Keratinocyte (primary cell): ENCODE measurements around the gene GIPC3. TPM values are rescaled to one million over a fixed set of nuclear protein-coding genes. Genes with fewer than 3 reads are reported as not detected.
A peak's percentile ranks its signal among the peaks of the same experiment; 100 is the strongest.
"Not testable (repeated sequence)": the region's sequence is repeated elsewhere in the genome, so short reads cannot be mapped to it uniquely, and the experiment has no call there.

Source experiments
- DNase-seq: peaks from one replicate; pipeline ENCODE4 v3.0.0-alpha.2; 2011; ENCODE audit warnings: low read depth, missing footprints, low spot score
- FAIRE-seq: peaks from 2 replicates; lab custom pipeline; 2011; peaks lifted over from hg19 to GRCh38; lab: Jason Lieb, UNC
- H2AFZ ChIP-seq: 2 replicates; pipeline ENCODE4 v1.6.0; 2012; ENCODE audit warnings: low read length, control low read depth, inconsistent platforms; ENCODE audit not compliant: control insufficient read depth
- H3K27ac ChIP-seq: 2 replicates; pipeline ENCODE4 v1.5.1; 2011; ENCODE audit warnings: low read length; ENCODE audit not compliant: control insufficient read depth, insufficient read depth
- H3K27me3 ChIP-seq: 3 replicates; pipeline ENCODE4 v1.6.0; 2011; ENCODE audit warnings: low read length; ENCODE audit not compliant: control insufficient read depth, insufficient read depth; ENCODE audit errors: extremely low read depth
- H3K36me3 ChIP-seq, 2 experiments: 2 replicates in 1 of 2; 3 replicates in 1 of 2; pipeline ENCODE4 v1.5.1; 2011; ENCODE audit warnings: low read length in 2 of 2, mild to moderate bottlenecking in 1 of 2; ENCODE audit not compliant: control insufficient read depth in 2 of 2, insufficient read depth in 2 of 2; ENCODE audit errors: extremely low read depth in 1 of 2
- H3K4me1 ChIP-seq: 3 replicates; pipeline ENCODE4 v1.5.1; 2011; ENCODE audit warnings: low read length; ENCODE audit not compliant: control insufficient read depth, insufficient read depth; ENCODE audit errors: extremely low read depth
- H3K4me2 ChIP-seq: 3 replicates; pipeline ENCODE4 v1.6.0; 2011; ENCODE audit warnings: low read depth, low read length; ENCODE audit not compliant: control insufficient read depth, insufficient read depth; ENCODE audit errors: extremely low read depth
- H3K4me3 ChIP-seq, 3 experiments: fragments of 200-600 bp in 1 of 3; sonication (generic) in 1 of 3; 2 replicates in 2 of 3; 3 replicates in 1 of 3; pipeline ENCODE4 v1.5.1; 2011 to 2016; ENCODE audit warnings: low read length in 3 of 3, mild to moderate bottlenecking in 3 of 3, control low read depth in 2 of 3, inconsistent platforms in 1 of 3, low read depth in 1 of 3, mixed read lengths in 1 of 3, mixed run types in 1 of 3, moderate library complexity in 1 of 3; ENCODE audit not compliant: control insufficient read depth in 2 of 3, insufficient read depth in 2 of 3; ENCODE audit errors: extremely low read depth in 1 of 3
- H3K79me2 ChIP-seq: 2 replicates; pipeline ENCODE4 v1.6.0; 2012; ENCODE audit warnings: low read length; ENCODE audit not compliant: control insufficient read depth, insufficient read depth
- H3K9ac ChIP-seq: 3 replicates; pipeline ENCODE4 v1.6.0; 2011; ENCODE audit warnings: low read length; ENCODE audit not compliant: control insufficient read depth, insufficient read depth; ENCODE audit errors: extremely low read depth
- H3K9me1 ChIP-seq: 3 replicates; pipeline ENCODE4 v1.6.0; 2011; ENCODE audit warnings: low read length; ENCODE audit not compliant: control insufficient read depth, insufficient read depth; ENCODE audit errors: extremely low read depth
- H3K9me3 ChIP-seq: 2 replicates; pipeline ENCODE4 v1.5.1; 2012; ENCODE audit warnings: low read depth, low read length; ENCODE audit not compliant: control insufficient read depth
- H4K20me1 ChIP-seq: 3 replicates; pipeline ENCODE4 v1.6.0; 2011; ENCODE audit warnings: low read length; ENCODE audit not compliant: control insufficient read depth, insufficient read depth; ENCODE audit errors: extremely low read depth
- CTCF ChIP-seq, 3 experiments: IDR thresholded peaks in 1 of 3; conservative IDR thresholded peaks in 1 of 3; optimal IDR thresholded peaks in 1 of 3; 2 replicates in 2 of 3; 3 replicates in 1 of 3; pipeline versions ENCODE3 to v1.5.1; 2011; ENCODE audit warnings: low read length in 3 of 3, mild to moderate bottlenecking in 3 of 3, moderate library complexity in 2 of 3, control low read depth in 1 of 3, inconsistent platforms in 1 of 3; ENCODE audit not compliant: insufficient read depth in 2 of 3; ENCODE audit errors: extremely low read depth in 1 of 3
- EZH2 ChIP-seq: IDR thresholded peaks from one replicate; pipeline ENCODE4 v1.6.1; 2012; ENCODE audit warnings: inconsistent platforms, mild to moderate bottlenecking, low read length, moderate library complexity
- dilution Hi-C: fragments of 300-500 bp; cut with MboI; formaldehyde crosslinking; loops from one replicate; pipeline ENCODE4 v1.7.0; 2020; ENCODE audit warnings: low sequenced_read_pairs; ENCODE audit not compliant: extremely low pct_ligation_motif_present
- polyA plus RNA-seq, 5 experiments: library from polyadenylated mRNA; depleted of rRNA in 3 of 5; stranded (reverse) in 3 of 5; stranded (forward) in 1 of 5; unstranded in 1 of 5; fragments of >200 nt; gene quantifications; 1 replicate in 1 of 5; 2 replicates in 3 of 5; 3 replicates in 1 of 5; pipeline versions ENCODE4 v1.2.1 to v1.2.3, GENCODE V29; 2011 to 2012; ENCODE audit warnings: missing spikeins in 2 of 5, low read depth in 1 of 5, low replicate concordance in 1 of 5

GIPC3 gene
- polyA plus RNA-seq, 1 donor (not counting 4 experiments of a cell fraction or from before 2014, with no cell fraction given) = not detected

DNA sequence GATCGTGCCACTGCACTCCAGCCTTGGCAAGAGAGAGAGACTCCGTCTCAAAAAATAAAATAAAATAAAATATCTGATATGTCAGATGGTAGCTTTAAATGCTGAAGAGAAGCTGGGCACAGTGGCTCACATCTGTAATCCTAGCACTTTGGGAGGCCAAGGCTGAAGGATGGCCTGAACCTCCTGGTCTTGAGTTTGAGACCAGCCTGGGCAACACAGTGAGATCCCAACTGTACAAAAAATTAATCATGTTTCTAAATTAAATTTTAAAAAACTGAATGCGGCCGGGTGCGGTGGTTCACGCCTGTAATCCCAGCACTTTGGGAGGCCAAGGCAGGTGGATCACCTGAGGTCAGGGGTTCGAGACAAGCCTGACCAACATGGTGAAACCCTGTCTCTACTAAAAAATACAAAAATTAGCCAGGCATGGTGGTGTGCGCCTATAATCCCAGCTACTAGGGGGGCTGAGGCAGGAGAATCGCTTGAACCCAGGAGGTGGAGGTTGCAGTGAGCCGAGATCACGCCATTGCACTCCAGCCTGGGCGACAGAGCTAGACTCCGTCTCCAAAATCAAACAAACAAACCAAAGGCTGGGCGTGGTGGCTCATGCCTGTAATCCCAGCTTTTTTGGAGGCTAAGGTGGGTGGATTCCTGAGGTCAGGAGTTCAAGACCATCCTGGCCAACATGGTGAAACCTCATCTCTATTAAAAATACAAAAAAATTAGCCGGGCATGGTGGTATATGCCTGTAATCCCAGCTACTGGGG lies 1.1 kb upstream of the GIPC3 start:
- H3K79me2 ChIP-seq, FAIRE-seq, H3K36me3 ChIP-seq: not testable (repeated sequence)

GRCh38 chr19:3586127-3586626 lies 899 bp downstream of the GIPC3 start:
- Histone ChIP-seq H3K36me3 (no peaks in the 10 kb centered on the region), H3K27ac (no peak overlapping the region), H2AFZ (no peak overlapping the region), H4K20me1 (no peaks in the 10 kb centered on the region), H3K9me1 (no peaks in the 10 kb centered on the region), H3K4me2 (no peak overlapping the region), H3K27me3 (peaks cover 28% of the 10 kb centered on the region), H3K9me3 (no peaks in the 10 kb centered on the region), H3K9ac (no peak overlapping the region), H3K4me1 (no peaks in the 10 kb centered on the region), H3K79me2 (no peaks in the 10 kb centered on the region), H3K4me3 (no peak overlapping the region)
- DNase-seq = no peak
- FAIRE-seq = no peak
- TF ChIP-seq CTCF (optimal IDR thresholded peaks at IDR 0.05 in 1 of 3, IDR thresholded peaks at IDR 0.05 in 1 of 3, conservative IDR thresholded peaks at IDR 0.05 in 1 of 3; ENCODE audit: extremely low read depth in 1 of 3, insufficient read depth in 2 of 3, low read length in 3 of 3) (peak in 2 of 3 experiments; percentile 32 to 41), EZH2 (no peak)
- dilution Hi-C loops = no loop called here

More for the DNA sequence above, 1.1 kb upstream of the GIPC3 start:
- H4K20me1 ChIP-seq, H3K9ac ChIP-seq, H3K9me1 ChIP-seq, DNase-seq, H3K27ac ChIP-seq, dilution Hi-C loops, H3K4me3 ChIP-seq, H3K4me2 ChIP-seq, H2AFZ ChIP-seq, H3K9me3 ChIP-seq, H3K4me1 ChIP-seq: not testable (repeated sequence)
- peaks cover 28% of the 10 kb centered on the region for H3K27me3 ChIP-seq
